GM08714 (cell line): ENCODE data around the gene TAS2R41.

Source experiments
- H3K4me3 ChIP-seq: fragments of 200-500 bp; sonication (Bioruptor generic); 2 replicates; pipeline ENCODE4 v1.5.1; 2014; ENCODE audit warnings: mild to moderate bottlenecking, low read length, inconsistent platforms
- ZNF274 ChIP-seq: IDR thresholded peaks from 2 replicates; pipeline ENCODE4 v1.6.1; 2012; ENCODE audit warnings: mild to moderate bottlenecking, low read depth, low read length

Gene TAS2R41, protein sequence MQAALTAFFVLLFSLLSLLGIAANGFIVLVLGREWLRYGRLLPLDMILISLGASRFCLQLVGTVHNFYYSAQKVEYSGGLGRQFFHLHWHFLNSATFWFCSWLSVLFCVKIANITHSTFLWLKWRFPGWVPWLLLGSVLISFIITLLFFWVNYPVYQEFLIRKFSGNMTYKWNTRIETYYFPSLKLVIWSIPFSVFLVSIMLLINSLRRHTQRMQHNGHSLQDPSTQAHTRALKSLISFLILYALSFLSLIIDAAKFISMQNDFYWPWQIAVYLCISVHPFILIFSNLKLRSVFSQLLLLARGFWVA

DNA sequence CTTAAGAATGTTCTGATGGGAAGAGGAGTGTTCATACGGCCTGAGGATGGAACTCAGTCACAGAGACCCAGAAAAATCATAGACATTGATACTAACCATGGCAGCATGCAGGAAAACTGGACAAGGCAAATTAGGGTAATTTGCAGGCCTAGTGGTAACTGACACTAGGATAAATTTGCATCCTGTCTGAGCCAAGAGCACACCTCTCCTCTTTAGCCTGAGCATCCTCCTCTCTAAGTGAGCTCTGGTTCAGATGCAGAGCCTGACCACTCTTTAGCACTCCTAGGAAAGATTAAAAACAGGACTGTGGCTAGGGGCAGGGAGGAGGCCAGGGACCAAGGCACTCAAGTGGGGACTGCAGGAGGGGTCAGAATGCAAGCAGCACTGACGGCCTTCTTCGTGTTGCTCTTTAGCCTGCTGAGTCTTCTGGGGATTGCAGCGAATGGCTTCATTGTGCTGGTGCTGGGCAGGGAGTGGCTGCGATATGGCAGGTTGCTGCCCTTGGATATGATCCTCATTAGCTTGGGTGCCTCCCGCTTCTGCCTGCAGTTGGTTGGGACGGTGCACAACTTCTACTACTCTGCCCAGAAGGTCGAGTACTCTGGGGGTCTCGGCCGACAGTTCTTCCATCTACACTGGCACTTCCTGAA lies at the start of gene TAS2R41:
TAS2R41 (plus strand) TSS at position 373 of the 650 bp plus-strand sequence; CDS start at position 373, 0 bp downstream.
- H3K4me3 ChIP-seq = no peak within 1 kb of the TSS
- no peak for TF ChIP-seq ZNF274

DNA sequence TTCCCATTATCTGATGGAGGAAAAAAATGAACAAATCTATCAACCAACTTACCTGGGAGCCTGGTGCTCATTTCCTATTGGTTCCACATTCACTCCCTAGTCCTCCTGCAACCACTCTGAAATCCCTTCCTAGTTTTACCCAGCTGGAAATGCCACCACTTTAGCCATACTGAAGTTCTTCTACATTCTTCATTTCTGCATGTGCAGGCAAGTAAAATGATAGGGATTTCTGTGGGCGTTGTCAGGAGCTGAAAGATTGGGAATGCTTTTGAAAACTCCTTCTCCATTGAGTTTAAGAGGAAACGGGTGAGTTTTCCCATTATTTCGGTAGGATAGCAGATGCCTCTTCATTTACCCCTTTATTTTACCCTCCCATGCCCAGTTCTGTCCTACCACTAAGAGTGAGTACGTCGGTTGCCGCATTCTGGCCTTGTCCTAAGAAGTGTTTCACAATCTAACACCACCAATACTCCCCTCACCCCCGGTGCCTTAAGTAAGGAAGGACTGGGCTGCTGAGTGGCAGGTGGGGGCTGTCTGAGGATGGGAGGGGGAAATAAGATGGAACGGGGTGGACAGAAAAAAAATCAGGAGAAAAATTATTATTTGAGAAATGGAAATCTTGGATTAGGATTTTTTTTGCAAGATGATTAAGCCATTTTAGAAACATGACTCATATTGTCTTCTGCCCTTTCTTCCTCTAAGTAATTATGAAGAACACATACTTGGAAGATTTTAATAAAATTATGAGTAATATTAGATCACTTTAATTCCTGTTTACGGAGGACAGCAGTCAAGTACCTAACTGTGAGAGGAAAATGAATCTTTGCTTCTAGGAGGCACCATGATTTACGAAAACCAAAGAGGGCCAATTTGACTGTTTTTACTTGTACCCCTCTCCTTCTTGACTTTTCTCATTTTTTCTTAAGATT lies 47.6 kb upstream of the TAS2R41 start:
- no peak for TF ChIP-seq ZNF274
- H3K4me3 ChIP-seq = no peak overlapping the region

DNA sequence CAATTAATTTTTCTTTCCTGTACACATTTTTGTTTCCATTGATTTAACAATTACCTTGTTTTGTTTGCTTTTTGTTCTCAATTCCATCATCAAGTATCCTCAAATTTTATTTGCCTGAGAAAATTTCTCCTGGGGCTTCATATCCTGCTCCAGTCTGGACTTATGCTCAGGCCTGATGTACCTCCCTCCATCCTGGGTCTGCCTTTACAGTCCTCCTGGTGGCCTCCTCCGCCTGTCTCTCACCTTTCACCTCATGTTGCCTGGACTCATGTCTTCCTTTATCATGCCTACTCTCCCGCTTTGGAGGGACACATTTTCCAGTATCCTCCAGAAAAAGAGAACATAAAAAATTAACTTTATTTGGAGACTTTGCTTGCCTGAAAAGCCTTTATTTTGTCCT lies 46.6 kb upstream of the TAS2R41 start:
- H3K4me3 ChIP-seq = no peak overlapping the region
- no peak for TF ChIP-seq ZNF274

DNA sequence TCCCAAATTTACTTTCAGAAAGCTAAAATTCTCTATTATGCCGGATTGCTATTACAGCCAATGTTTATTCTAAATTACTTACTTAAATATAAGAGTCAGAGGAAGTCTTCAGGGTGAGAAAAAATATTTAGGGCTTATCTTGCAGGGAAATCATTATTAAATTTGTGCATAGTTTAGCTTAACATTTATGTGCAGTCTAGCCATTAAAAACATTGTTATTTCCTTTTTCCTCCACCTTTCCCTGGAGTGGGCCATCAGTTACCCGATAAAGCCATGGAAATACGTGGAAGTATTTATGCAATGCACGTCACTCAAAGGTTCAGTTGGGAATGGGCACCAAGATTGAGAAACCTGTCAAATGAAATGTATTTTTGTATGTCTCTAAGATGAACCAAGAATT lies 43.9 kb upstream of the TAS2R41 start:
- H3K4me3 ChIP-seq = no peak overlapping the region
- TF ChIP-seq ZNF274 = no peak

DNA sequence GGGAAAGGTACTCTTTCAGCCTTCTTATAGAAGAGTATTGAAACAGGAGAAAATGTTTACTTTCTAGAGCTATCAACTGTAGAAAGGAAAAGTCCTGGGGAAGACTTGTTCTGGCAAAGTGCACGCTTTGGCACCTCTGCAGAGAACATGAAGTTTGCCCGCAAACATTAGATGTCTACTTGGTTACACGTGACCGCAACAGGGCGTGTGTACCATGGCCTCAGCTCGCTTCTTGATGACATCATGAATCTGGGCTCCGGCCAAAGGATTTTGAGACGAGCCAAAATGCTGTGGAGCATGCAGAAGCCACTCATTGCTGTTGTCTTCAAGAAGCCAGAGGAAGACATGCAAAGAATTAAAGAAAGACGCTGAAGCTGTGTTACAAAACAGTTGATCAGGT lies 43.0 kb upstream of the TAS2R41 start:
- TF ChIP-seq ZNF274 = no peak
- no peak overlapping the region for H3K4me3 ChIP-seq

DNA sequence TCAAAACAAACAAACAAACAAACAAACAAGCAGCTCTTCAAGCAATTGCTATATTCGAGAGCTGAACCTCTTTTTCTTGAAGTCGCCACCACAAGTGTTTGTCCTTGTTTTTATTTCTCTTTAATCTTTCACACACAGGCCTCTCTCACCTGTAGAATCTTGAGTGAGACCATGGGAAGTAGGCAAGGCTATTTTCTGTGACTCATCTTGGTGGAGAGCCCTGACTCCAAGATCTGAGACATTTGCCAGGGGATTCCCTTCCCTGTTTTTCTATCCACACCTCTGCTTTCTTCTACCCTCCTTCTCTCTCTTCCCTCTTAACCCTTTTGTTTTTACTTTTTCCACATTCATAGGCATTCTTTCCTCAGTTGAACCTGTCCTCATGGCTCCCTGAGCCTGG lies 42.4 kb upstream of the TAS2R41 start:
- TF ChIP-seq ZNF274 = no peak
- no peak overlapping the region for H3K4me3 ChIP-seq

DNA sequence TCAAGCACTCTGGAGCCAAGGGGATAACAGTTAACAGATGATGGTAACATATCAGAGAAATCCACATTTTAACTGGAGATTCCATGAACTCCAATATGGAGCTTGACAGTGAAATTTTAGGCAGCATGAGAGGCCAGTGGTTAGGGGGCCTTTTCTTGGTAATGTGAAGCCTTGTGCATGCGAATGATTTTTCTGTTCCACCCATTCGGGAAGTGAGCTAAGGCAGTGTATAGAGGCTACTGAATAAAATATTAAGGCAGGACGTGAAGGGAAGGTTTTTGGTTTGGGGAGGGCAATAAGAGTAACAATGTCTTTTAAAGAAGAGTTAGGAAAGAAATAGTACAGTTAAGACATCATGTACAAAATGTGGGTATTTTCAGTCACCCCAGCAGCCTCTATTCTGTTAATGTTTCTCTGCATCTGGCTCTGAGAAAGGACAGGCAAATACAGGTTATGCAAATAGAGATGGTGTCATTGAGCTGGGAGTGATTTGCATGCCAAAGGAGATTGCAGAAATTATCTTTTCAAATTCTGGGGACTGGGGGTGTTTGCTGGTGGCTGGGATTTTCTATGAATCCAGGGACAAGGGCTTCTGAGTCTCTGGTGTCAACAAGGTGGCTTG lies 41.2 kb upstream of the TAS2R41 start:
- TF ChIP-seq ZNF274 = no peak
- H3K4me3 ChIP-seq = no peak overlapping the region; the same call in 1 of the 2 replicates

DNA sequence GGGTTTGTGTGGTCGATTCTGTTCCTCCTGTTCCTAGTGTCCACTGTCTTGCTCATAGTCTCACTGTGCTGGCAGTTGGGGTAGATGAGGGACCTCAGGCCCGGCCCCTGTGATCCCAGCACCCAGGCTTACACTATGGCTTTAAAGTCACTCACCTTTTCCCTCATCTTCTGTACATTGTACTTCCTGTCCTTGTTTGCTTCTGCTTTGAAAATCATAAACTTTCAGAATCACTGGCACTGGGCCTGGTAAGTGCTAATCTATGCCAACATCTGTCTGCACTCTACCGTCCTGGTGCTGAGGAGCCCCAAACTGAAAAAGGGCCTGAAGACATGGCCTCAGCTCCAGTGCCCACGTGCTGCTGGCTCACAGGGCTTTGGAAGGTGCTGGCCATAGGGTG lies 40.1 kb upstream of the TAS2R41 start:
- TF ChIP-seq ZNF274 = no peak

DNA sequence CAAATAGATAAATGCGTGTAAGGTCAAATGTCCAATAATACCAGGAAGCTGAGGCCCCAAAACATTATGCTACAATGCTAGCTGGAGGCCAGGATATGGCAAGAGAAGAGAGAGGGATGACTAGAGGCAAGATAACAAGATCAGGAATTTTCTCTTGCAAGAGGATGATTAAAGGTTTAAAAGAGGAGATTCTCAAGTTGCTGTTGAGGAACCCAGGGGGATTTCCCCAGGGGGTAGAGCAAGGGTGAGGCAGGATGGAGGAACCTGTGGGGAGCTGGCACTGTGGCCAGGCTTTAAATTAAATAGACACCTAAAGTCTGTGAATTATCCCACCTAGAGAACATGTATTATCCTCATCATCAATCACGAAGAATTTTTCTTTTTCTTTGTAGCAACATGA lies 37.8 kb upstream of the TAS2R41 start:
- no peak for TF ChIP-seq ZNF274
- no peak overlapping the region for H3K4me3 ChIP-seq

More for the DNA sequence above, 40.1 kb upstream of the TAS2R41 start:
- no peak overlapping the region; the same call in 1 of the 2 replicates for H3K4me3 ChIP-seq

DNA sequence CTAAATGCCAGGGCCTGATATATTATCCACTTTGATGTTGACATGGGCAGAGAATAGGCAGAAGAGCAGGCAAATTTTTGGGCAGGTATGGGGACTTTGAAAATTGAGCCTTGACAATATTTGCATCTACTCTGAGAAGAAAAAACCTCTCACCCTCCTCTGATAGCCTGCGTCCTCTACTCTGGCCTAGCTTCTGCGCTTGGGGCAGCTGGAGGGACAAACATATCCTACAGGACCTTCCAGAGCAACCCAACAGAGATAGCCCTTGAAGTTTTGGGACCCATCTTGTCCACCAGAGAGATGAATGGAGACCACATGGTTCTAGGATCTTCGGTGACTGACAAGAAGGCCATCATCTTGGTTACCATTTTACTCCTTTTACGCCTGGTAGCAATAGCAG lies 34.5 kb upstream of the TAS2R41 start, which contains the start of gene TAS2R60:
TAS2R60 (plus strand) TSS at position 301 of the 400 bp plus-strand sequence; CDS start at position 301, 0 bp downstream.
- H3K4me3 ChIP-seq = no peak within 1 kb of the TSS
- no peak for TF ChIP-seq ZNF274

DNA sequence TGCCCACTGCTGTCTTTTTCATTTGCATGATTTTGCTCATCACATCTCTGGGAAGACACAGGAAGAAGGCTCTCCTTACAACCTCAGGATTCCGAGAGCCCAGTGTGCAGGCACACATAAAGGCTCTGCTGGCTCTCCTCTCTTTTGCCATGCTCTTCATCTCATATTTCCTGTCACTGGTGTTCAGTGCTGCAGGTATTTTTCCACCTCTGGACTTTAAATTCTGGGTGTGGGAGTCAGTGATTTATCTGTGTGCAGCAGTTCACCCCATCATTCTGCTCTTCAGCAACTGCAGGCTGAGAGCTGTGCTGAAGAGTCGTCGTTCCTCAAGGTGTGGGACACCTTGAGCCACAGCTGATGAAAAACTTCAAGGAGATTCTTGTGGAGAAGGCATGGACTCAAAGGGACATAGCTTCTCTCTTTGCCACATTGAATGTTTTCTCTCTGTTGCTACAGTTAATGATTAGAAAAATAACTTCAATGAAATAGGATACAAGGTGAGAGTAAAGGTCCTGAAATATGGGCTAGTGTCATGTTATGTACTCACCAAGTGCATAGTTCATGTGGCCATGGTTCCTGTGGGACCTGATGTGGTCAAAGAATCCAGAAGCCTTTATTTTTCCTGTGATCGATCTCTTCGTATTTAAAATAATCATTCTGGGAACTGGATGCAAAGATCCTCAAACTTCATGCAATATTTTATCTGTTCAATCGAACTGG lies 33.5 kb upstream of the TAS2R41 start:
- TF ChIP-seq ZNF274 = no peak
- no peak overlapping the region for H3K4me3 ChIP-seq

DNA sequence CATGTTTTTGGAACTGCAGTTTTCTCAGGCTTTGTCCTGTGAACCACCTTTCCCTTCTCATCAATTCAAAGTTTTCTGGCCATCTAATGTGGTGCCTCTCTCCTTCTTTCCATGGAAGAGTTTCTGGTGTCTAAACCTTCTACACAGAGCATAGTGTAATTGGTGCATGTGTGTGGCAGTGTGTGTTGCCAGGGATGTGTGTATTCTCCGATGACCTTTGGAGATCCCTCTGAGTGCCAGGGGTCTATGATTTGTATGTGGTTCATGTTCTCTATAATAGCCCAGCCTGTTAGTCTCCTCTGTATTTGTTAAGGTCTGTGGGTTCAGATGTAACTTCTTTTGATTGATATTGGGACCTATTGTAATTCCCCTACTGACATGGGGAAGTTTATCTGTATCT lies 32.9 kb upstream of the TAS2R41 start:
- TF ChIP-seq ZNF274 = no peak
- no peak overlapping the region for H3K4me3 ChIP-seq

DNA sequence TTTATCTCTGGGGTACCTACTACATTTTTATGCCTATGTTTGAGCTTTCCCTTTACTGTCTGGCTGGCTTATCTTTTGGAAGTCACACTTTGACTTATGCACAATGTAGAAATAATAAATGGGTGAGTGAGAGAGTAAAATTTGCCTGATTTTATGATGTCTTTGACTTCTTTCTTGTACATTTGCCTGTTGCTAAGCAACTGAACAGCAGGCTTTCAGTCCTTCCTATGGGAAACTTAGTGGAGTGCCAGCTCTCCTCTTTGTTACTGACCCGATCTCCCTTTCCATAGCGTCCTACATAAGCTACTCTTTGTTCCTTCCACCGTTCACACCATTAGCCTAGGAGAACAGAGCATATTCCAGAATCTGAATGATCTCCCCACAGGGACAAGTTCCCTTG lies 30.2 kb upstream of the TAS2R41 start:
- no peak for TF ChIP-seq ZNF274
- no peak overlapping the region for H3K4me3 ChIP-seq
